ENCODE data around the gene NCOA7.

Gene NCOA7

DNA sequence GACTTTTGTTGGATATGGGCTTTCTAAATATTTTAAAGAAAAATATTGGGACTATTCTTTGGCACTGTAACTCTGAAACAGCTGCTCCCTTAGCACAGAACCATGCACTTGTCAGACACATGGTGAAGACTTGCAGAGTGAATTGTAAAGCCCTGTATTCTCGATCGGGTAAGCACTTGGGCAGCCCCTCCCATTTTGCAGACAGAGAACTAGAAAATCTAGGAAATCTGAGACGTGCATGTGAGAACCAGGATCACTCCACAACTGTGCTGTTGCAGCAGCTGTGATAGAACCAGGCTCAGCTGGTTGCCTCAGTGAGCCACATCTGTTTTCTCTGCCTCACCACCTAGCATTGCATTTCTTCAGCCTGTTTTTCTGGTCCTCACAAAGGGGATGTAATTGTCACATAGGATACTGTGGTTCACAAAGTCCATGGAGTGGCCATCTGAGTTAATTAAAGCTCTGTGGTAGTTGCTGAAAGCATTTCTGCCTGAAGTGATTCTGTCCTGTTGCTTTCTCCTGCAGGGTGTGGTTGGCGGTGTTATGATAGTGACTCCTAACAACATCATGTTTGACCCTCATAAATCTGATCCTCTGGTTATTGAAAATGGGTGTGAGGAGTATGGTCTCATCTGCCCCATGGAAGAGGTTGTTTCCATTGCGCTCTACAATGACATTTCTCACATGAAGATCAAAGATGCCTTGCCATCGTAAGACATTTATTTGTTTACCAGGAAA lies 94.0 kb downstream of the NCOA7 start:
- TF ChIP-seq CTCF (IDR thresholded peaks at IDR 0.05), result no peak

DNA sequence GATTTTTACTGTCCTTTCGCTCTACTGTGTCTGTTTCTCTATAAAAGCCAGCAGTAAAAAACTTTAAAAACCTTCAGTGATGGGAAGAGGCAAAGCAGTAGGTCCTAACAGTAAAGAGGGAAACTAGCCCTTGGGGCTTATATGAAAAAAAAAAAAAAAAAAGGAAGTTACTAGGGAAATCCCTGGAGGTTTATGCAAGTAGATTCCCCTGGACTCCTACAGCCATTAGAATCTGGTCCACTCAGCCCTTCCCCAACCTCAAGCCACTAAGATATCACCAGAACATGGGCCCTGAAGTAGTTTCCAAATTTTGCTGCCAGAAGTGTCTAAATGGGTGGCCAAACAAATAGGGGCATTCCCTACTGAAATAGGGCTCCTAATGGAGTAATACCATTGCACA lies 95.3 kb downstream of the NCOA7 start:
- TF ChIP-seq CTCF (IDR thresholded peaks at IDR 0.05), result no peak

DNA sequence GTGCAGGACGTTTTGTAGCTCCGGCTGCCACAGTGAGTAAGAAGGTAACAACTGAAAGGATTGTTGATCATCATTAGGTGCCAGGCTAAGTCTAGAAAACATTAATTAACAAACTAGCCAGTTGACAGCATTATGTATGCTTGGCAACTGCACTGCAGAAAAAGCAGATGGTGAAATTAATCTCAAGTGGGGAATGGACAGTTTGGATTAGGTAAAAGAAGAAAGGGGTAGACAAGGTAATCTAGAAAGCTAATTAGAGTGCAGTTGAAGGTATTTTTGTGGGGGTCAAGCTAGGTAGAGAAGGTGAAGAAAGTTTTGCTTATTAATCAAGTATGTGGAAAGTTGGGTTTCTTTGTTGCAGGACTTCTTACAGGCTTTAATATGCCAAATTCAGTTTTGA lies 96.2 kb downstream of the NCOA7 start:
- TF ChIP-seq CTCF (IDR thresholded peaks at IDR 0.05), result no peak

DNA sequence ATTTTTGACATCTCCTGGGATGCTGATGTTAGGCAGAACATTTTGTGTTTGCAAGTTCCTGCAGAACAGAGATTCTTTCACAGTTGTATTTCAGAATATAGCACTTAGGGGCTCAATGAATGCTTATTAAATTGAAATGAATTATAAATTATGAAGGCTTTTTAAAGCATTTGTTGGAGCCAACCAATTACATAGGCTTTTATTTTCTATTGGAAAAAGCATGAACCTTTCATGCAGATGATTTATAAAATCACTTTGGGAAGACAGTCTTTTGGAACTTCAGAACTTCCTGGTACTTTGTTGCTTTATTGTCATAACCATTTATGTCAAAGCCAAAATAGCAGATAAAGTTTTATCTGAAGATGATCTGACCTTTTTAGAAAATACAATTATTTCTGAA lies 96.6 kb downstream of the NCOA7 start:
- no peak for TF ChIP-seq CTCF (IDR thresholded peaks at IDR 0.05)

- TF ChIP-seq CTCF (IDR thresholded peaks at IDR 0.05), result peak; percentile 26; the same call in 1 of the 2 replicates
Observed at GRCh38 chr6:125888989-125889656, 98.4 kb downstream of the NCOA7 start.

DNA sequence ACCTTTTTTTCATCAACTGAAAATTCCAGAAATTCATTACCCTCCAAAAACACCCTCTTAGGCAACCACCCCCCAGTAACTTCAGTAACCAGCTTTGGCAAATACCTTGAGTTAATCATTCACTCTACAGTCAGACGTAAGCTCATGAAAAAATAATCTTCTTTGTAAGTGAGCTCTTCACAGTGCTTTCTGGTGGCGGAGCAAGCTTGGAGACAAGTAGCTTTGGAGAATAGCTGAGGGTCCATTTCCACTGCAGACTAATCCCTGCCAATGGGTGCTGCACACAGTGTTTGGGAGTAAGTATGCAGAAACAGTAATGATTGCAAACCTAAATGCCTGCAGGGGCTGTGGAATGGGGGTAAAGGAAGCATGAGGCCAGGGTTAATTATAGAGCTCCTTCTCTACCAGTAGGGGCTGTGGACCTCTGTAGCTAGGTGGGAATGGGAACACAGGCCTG lies 109.0 kb downstream of the NCOA7 start:
- TF ChIP-seq CTCF (IDR thresholded peaks at IDR 0.05), result no peak

DNA sequence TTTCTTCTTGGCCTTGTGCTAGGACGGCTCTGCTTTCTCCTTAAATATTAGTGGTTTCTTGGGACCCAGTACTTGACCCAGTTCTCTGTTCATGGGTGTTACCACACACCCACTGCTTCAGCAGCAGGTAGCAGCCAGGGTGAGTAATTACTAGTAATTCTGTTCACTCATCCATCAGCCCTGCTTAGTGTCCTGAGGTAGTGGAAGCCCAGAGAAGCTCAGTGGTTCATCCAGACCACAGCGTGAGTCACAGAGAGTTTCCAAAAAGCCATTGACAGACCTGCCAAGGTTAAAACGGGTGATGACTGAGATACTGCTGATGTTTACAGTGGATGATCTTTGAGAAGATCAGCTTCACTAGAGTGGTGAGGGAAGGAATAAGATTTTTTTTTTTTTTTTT lies 114.1 kb downstream of the NCOA7 start:
- no peak for TF ChIP-seq CTCF (IDR thresholded peaks at IDR 0.05)
